Activated CD8-positive, alpha-beta T cell treated with anti-CD3 and anti-CD28 coated beads, Interleukin-2, amount 10 ng/mL, durations not matched to agents 7 days and 5 days (primary cell): Measurements from ENCODE around the gene FICD. TPM values are rescaled to one million over a fixed set of nuclear protein-coding genes. Genes with fewer than 3 reads are reported as not detected.

ENCODE experiments used
- ATAC-seq: fragments of 150-1000 bp; cut with Tn5 transposase; one replicate; pipeline ENCODE4 v1.10.0; 2021; ENCODE audit warnings: moderate library complexity
- CTCF ChIA-PET: fragments of 350-600 bp; sonication (Branson Sonifier 250); formaldehyde crosslinking; loops from one replicate; lab custom pipeline; 2021; ENCODE audit warnings: antibody characterized with exemption; lab: Charles Lee
- POLR2A ChIA-PET: fragments of 350-600 bp; sonication (Branson Sonifier 250); formaldehyde crosslinking; loops from one replicate; lab custom pipeline; 2021; ENCODE audit warnings: antibody characterized with exemption; lab: Charles Lee
- DNase-seq: peaks from one replicate; pipeline ENCODE4 v3.0.0-alpha.2; 2020
- H3K27ac Mint-ChIP-seq: one replicate; pipeline ENCODE4 v1.8.0; 2021; ENCODE audit warnings: mild to moderate bottlenecking, mixed read lengths
- H3K27me3 Mint-ChIP-seq: one replicate; pipeline ENCODE4 v1.8.0; 2021; ENCODE audit warnings: low read depth, mixed read lengths
- H3K36me3 Mint-ChIP-seq: one replicate; pipeline ENCODE4 v1.8.0; 2021; ENCODE audit warnings: low read depth, mixed read lengths
- H3K4me1 Mint-ChIP-seq: one replicate; pipeline ENCODE4 v1.8.0; 2021; ENCODE audit warnings: low read depth, mixed read lengths
- H3K4me3 Mint-ChIP-seq: one replicate; pipeline ENCODE4 v1.8.0; 2021; ENCODE audit warnings: mild to moderate bottlenecking, mixed read lengths
- H3K9me3 Mint-ChIP-seq: one replicate; pipeline ENCODE4 v1.8.0; 2022; ENCODE audit warnings: mixed read lengths; ENCODE audit not compliant: insufficient read depth
- total RNA-seq, 2 experiments: library from RNA; stranded (reverse); gene quantifications; one replicate each; pipeline ENCODE4 v1.2.3, GENCODE V29; 2021

Gene FICD
- total RNA-seq, 2 experiments from 2014 or later = 4.6 to 5.2 TPM

GRCh38 chr12:108561852-108562347, 46.8 kb downstream of the FICD start:
- Mint-ChIP-seq H3K4me1 (peaks cover 63% of the 10 kb centered on the region), H3K27me3 (no peaks in the 10 kb centered on the region), H3K9me3 (no peaks in the 10 kb centered on the region), H3K36me3 (peaks cover 44% of the 10 kb centered on the region), H3K27ac (peak overlapping the region; percentile 100), H3K4me3 (peak overlapping the region; percentile 100)
- peak; percentile 0 for ATAC-seq
- no peak for DNase-seq
- POLR2A ChIA-PET = interaction anchor here (0.5 to 6.9 kb wide), 12 partner anchors 10 to 1604 kb away, joined by 3 to 121 read pairs (median 6); partner anchors contain the start of gene SELPLG
- CTCF ChIA-PET = interaction anchor here (0.8 to 19.8 kb wide), 13 partner anchors 8 to 534 kb away, joined by 3 to 574 read pairs (median 6); no protein-coding TSS in a partner anchor

- ATAC-seq = peak; percentile 78
- peak within 1 kb of the TSS; percentile 100 for H3K4me3 Mint-ChIP-seq
- peaks cover 46% of the 10 kb centered on the region for H3K36me3 Mint-ChIP-seq
- peak; percentile 98 for DNase-seq
- ChIA-PET POLR2A (interaction anchor here (0.5 to 6.9 kb wide), 11 partner anchors 10 to 1949 kb away, joined by 3 to 121 read pairs (median 5); partner anchors contain the start of gene SELPLG), CTCF (interaction anchor here (0.8 to 19.8 kb wide), 14 partner anchors 8 to 533 kb away, joined by 3 to 574 read pairs (median 6); no protein-coding TSS in a partner anchor)
- no peaks in the 10 kb centered on the region for H3K27me3 Mint-ChIP-seq
- H3K4me1 Mint-ChIP-seq = peaks cover 67% of the 10 kb centered on the region
- peak within 1 kb of the TSS; percentile 100 for H3K27ac Mint-ChIP-seq
- H3K9me3 Mint-ChIP-seq = no peaks in the 10 kb centered on the region
Observed at GRCh38 chr12:108562348-108563135, 47.5 kb downstream of the FICD start, which contains the start of gene ISCU. TSS of gene ISCU (plus strand) at chr12:108562596. CDS start at chr12:108562623, 27 bp downstream.

GRCh38 chr12:108563136-108563803, 48.2 kb downstream of the FICD start:
- peaks cover 70% of the 10 kb centered on the region for H3K4me1 Mint-ChIP-seq
- peak overlapping the region; percentile 100 for H3K27ac Mint-ChIP-seq
- peak; percentile 91 for DNase-seq
- H3K9me3 Mint-ChIP-seq = no peaks in the 10 kb centered on the region
- no peaks in the 10 kb centered on the region for H3K27me3 Mint-ChIP-seq
- ATAC-seq = peak; percentile 57
- POLR2A ChIA-PET = interaction anchor here (0.6 to 6.9 kb wide), 7 partner anchors 9 to 1948 kb away, joined by 3 to 121 read pairs (median 9); partner anchors contain the start of gene SELPLG
- peaks cover 49% of the 10 kb centered on the region for H3K36me3 Mint-ChIP-seq
- H3K4me3 Mint-ChIP-seq = peak overlapping the region; percentile 100
- CTCF ChIA-PET = interaction anchor here (0.8 to 19.8 kb wide), 23 partner anchors 7 to 532 kb away, joined by 3 to 574 read pairs (median 6); partner anchors contain the start of gene SELPLG

- peak overlapping the region; percentile 100 for H3K4me3 Mint-ChIP-seq
- peaks cover 50% of the 10 kb centered on the region for H3K36me3 Mint-ChIP-seq
Observed at GRCh38 chr12:108563804-108564151, 48.7 kb downstream of the FICD start.

GRCh38 chr12:108564724-108565123, 49.6 kb downstream of the FICD start:
- POLR2A ChIA-PET = interaction anchor here (2.5 to 6.9 kb wide), 2 partner anchors 53 to 67 kb away, joined by 13 to 121 read pairs; partner anchors contain the start of gene SELPLG
- Mint-ChIP-seq H3K4me3 (no peak overlapping the region), H3K4me1 (peaks cover 73% of the 10 kb centered on the region), H3K27me3 (no peaks in the 10 kb centered on the region), H3K27ac (no peak overlapping the region), H3K9me3 (no peaks in the 10 kb centered on the region), H3K36me3 (peaks cover 52% of the 10 kb centered on the region)
- no peak for ATAC-seq
- no peak for DNase-seq
- CTCF ChIA-PET = interaction anchor here (1.1 to 19.8 kb wide), 16 partner anchors 8 to 530 kb away, joined by 3 to 574 read pairs (median 6); partner anchors contain the start of gene SELPLG

More at GRCh38 chr12:108563804-108564151, 48.7 kb downstream of the FICD start:
- no peaks in the 10 kb centered on the region for H3K27me3 Mint-ChIP-seq
- ChIA-PET POLR2A (interaction anchor here (2.5 to 6.9 kb wide), 2 partner anchors 54 to 68 kb away, joined by 13 to 121 read pairs; partner anchors contain the start of gene SELPLG), CTCF (interaction anchor here (0.6 to 19.8 kb wide), 20 partner anchors 9 to 530 kb away, joined by 3 to 574 read pairs (median 6); partner anchors contain the start of genes SELPLG and SSH1)
- no peak for ATAC-seq
- H3K4me1 Mint-ChIP-seq = peaks cover 72% of the 10 kb centered on the region
- peak overlapping the region; percentile 100 for H3K27ac Mint-ChIP-seq
- no peaks in the 10 kb centered on the region for H3K9me3 Mint-ChIP-seq
- no peak for DNase-seq

- DNase-seq = no peak
- no peaks in the 10 kb centered on the region for H3K27me3 Mint-ChIP-seq
- H3K27ac Mint-ChIP-seq = no peak overlapping the region
- no peaks in the 10 kb centered on the region for H3K9me3 Mint-ChIP-seq
- ATAC-seq = no peak
- ChIA-PET CTCF (interaction anchor here (1.1 to 19.8 kb wide), 15 partner anchors 12 to 385 kb away, joined by 3 to 574 read pairs (median 7); partner anchors contain the start of gene SELPLG), POLR2A (interaction anchor here (2.5 to 6.9 kb wide), 2 partner anchors 53 to 66 kb away, joined by 13 to 121 read pairs; partner anchors contain the start of gene SELPLG)
- no peak overlapping the region for H3K4me3 Mint-ChIP-seq
- peaks cover 72% of the 10 kb centered on the region for H3K4me1 Mint-ChIP-seq
- H3K36me3 Mint-ChIP-seq = peaks cover 50% of the 10 kb centered on the region
Observed at GRCh38 chr12:108565146-108565545, 50.1 kb downstream of the FICD start.

- H3K9me3 Mint-ChIP-seq = no peaks in the 10 kb centered on the region
- peaks cover 55% of the 10 kb centered on the region for H3K36me3 Mint-ChIP-seq
- no peak overlapping the region for H3K4me3 Mint-ChIP-seq
Observed at GRCh38 chr12:108565976-108566375, 50.9 kb downstream of the FICD start.

GRCh38 chr12:108566452-108566851, 51.4 kb downstream of the FICD start:
- ATAC-seq (no peak), DNase-seq (no peak)
- Mint-ChIP-seq H3K9me3 (no peaks in the 10 kb centered on the region), H3K27ac (no peak overlapping the region), H3K4me3 (no peak overlapping the region), H3K36me3 (peaks cover 55% of the 10 kb centered on the region), H3K4me1 (peaks cover 81% of the 10 kb centered on the region), H3K27me3 (no peaks in the 10 kb centered on the region)
- ChIA-PET POLR2A (interaction anchor here (0.5 to 5.0 kb wide), 6 partner anchors 44 to 201 kb away, joined by 3 to 43 read pairs (median 3); partner anchors contain the start of gene SELPLG), CTCF (interaction anchor here (0.8 to 19.8 kb wide), 8 partner anchors 51 to 528 kb away, joined by 3 to 574 read pairs (median 4); partner anchors contain the start of gene SELPLG)

More at GRCh38 chr12:108565976-108566375, 50.9 kb downstream of the FICD start:
- ChIA-PET CTCF (interaction anchor here (0.8 to 19.8 kb wide), 7 partner anchors 52 to 528 kb away, joined by 3 to 574 read pairs (median 3); no protein-coding TSS in a partner anchor), POLR2A (interaction anchor here (0.5 to 5.0 kb wide), 5 partner anchors 45 to 201 kb away, joined by 3 to 43 read pairs (median 3); partner anchors contain the start of gene SELPLG)
- DNase-seq = peak; percentile 52
- H3K27ac Mint-ChIP-seq = no peak overlapping the region
- H3K4me1 Mint-ChIP-seq = peaks cover 79% of the 10 kb centered on the region
- no peaks in the 10 kb centered on the region for H3K27me3 Mint-ChIP-seq
- no peak for ATAC-seq

GRCh38 chr12:108567406-108568337, 52.6 kb downstream of the FICD start:
- ATAC-seq (no peak), DNase-seq (no peak)
- ChIA-PET CTCF (interaction anchor here (1.0 to 19.8 kb wide), 11 partner anchors 8 to 383 kb away, joined by 3 to 574 read pairs (median 5); partner anchors contain the start of gene SELPLG), POLR2A (interaction anchor here (1.3 to 5.0 kb wide), 6 partner anchors 50 to 68 kb away, joined by 6 to 43 read pairs (median 8); partner anchors contain the start of gene SELPLG)
- H3K27ac Mint-ChIP-seq = peak overlapping the region; percentile 97
- H3K4me1 Mint-ChIP-seq = peaks cover 80% of the 10 kb centered on the region
- H3K9me3 Mint-ChIP-seq = no peaks in the 10 kb centered on the region
- H3K36me3 Mint-ChIP-seq = peaks cover 55% of the 10 kb centered on the region
- peak overlapping the region; percentile 70 for H3K4me3 Mint-ChIP-seq
- H3K27me3 Mint-ChIP-seq = no peaks in the 10 kb centered on the region
